IMR-90 (cell line): ENCODE data around the gene GPR108. TPM values are rescaled to one million over a fixed set of nuclear protein-coding genes. Genes with fewer than 3 reads are reported as not detected.

ENCODE experiments used
- ATAC-seq: fragments of 200-7000 bp; cut with Tn5 transposase; 2 replicates; pipeline ENCODE4 v1.9.1; 2020; ENCODE audit warnings: low read depth, mild to moderate bottlenecking, moderate library complexity
- BruUV-seq: library from RNA; stranded (reverse); fragments of 400-500 nt; replicated peaks from 2 replicates; lab custom pipeline; 2021; lab: Mats Ljungman, UMichigan
- CTCF ChIA-PET: fragments of 300-600 bp; formaldehyde crosslinking; extraction: SDS; loops from one replicate; lab custom pipeline; 2021; ENCODE audit warnings: antibody characterized with exemption; lab: Yijun Ruan, JAX
- POLR2A ChIA-PET: fragments of 300-600 bp; sonication (Branson Sonifier 250); formaldehyde crosslinking; loops from one replicate; lab custom pipeline; 2022; ENCODE audit warnings: antibody characterized with exemption; ENCODE audit not compliant: unreplicated experiment; lab: Charles Lee
- DNase-seq: peaks from one replicate; pipeline ENCODE4 v3.0.0; 2013
- H2AFZ ChIP-seq: replicated peaks from 2 replicates; pipeline ENCODE3; 2013; ENCODE audit warnings: low read length, mild to moderate bottlenecking; ENCODE audit not compliant: poor library complexity
- H2AK5ac ChIP-seq: 2 replicates; pipeline ENCODE4 v1.6.1; 2013; ENCODE audit warnings: low read depth, low read length, inconsistent platforms
- H2AK9ac ChIP-seq: replicated peaks from 2 replicates; pipeline ENCODE3; 2013; ENCODE audit warnings: mild to moderate bottlenecking, low read depth, low read length, moderate library complexity; ENCODE audit not compliant: poor library complexity
- H2BK120ac ChIP-seq: 2 replicates; pipeline ENCODE4 v1.6.1; 2013; ENCODE audit warnings: low read depth, low read length, inconsistent platforms
- H2BK15ac ChIP-seq: 3 replicates; pipeline ENCODE4 v1.6.1; 2013; ENCODE audit warnings: low read depth, low read length, inconsistent platforms
- H2BK20ac ChIP-seq: 2 replicates; pipeline ENCODE4 v1.6.1; 2013; ENCODE audit warnings: low read depth, mild to moderate bottlenecking, inconsistent platforms, low read length, moderate library complexity
- H2BK5ac ChIP-seq: 2 replicates; pipeline ENCODE4 v1.6.1; 2013; ENCODE audit warnings: mild to moderate bottlenecking, low read depth, low read length, inconsistent platforms; ENCODE audit not compliant: poor library complexity, severe bottlenecking
- H3K14ac ChIP-seq: replicated peaks from 2 replicates; pipeline ENCODE4 v1.6.1; 2013; ENCODE audit warnings: low read depth, low read length, inconsistent platforms
- H3K18ac ChIP-seq: 2 replicates; pipeline ENCODE4 v1.6.1; 2013; ENCODE audit warnings: low read depth, low read length, control low read depth
- H3K23ac ChIP-seq: 2 replicates; pipeline ENCODE4 v1.6.1; 2013; ENCODE audit warnings: low read depth, low read length, inconsistent platforms
- H3K27ac ChIP-seq: 2 replicates; pipeline ENCODE4 v1.5.1; 2013; ENCODE audit warnings: mild to moderate bottlenecking, control low read depth, low read length; ENCODE audit not compliant: insufficient read depth
- H3K27me3 ChIP-seq: 2 replicates; pipeline ENCODE4 v1.6.1; 2013; ENCODE audit warnings: low read length; ENCODE audit not compliant: control insufficient read depth, insufficient read depth
- H3K36me3 ChIP-seq: 2 replicates; pipeline ENCODE4 v1.6.1; 2013; ENCODE audit warnings: low read length, mixed read lengths; ENCODE audit not compliant: control insufficient read depth, insufficient read depth
- H3K4ac ChIP-seq: 2 replicates; pipeline ENCODE4 v1.6.1; 2013; ENCODE audit warnings: low read depth, low read length, inconsistent platforms
- H3K4me1 ChIP-seq: 2 replicates; pipeline ENCODE4 v1.6.1; 2013; ENCODE audit warnings: low read length, mixed read lengths; ENCODE audit not compliant: control insufficient read depth, insufficient read depth
- H3K4me2 ChIP-seq: 2 replicates; pipeline ENCODE4 v1.6.1; 2013; ENCODE audit warnings: low read depth, mild to moderate bottlenecking, control low read depth, low read length, moderate library complexity
- H3K4me3 ChIP-seq: 2 replicates; pipeline ENCODE4 v1.5.1; 2013; ENCODE audit warnings: low read depth, mild to moderate bottlenecking, control low read depth, low read length, moderate library complexity; ENCODE audit not compliant: insufficient read depth
- H3K56ac ChIP-seq: 2 replicates; pipeline ENCODE4 v1.6.1; 2013; ENCODE audit warnings: low read length, inconsistent platforms; ENCODE audit not compliant: insufficient read depth; ENCODE audit errors: extremely low read depth
- H3K79me1 ChIP-seq, 2 experiments: 2 replicates each; pipeline ENCODE4 v1.6.1; 2013; ENCODE audit warnings: low read length in 2 of 2, inconsistent platforms in 1 of 2, low read depth in 1 of 2
- H3K9ac ChIP-seq: 2 replicates; pipeline ENCODE4 v1.6.1; 2013; ENCODE audit warnings: low read depth, low read length, control low read depth
- H3K9me1 ChIP-seq: 2 replicates; pipeline ENCODE4 v1.6.1; 2013; ENCODE audit warnings: low read length, inconsistent platforms; ENCODE audit not compliant: insufficient read depth
- H3K9me3 ChIP-seq: 2 replicates; pipeline ENCODE4 v1.6.1; 2013; ENCODE audit warnings: low read length; ENCODE audit not compliant: control insufficient read depth, insufficient read depth
- H4K20me1 ChIP-seq: 2 replicates; pipeline ENCODE4 v1.6.1; 2013; ENCODE audit warnings: low read length, inconsistent platforms; ENCODE audit not compliant: insufficient read depth
- H4K5ac ChIP-seq: 2 replicates; pipeline ENCODE4 v1.6.1; 2013; ENCODE audit warnings: mild to moderate bottlenecking, low read depth, low read length, control low read depth
- H4K8ac ChIP-seq, 2 experiments: 2 replicates each; pipeline ENCODE4 v1.6.1; 2013; ENCODE audit warnings: low read depth in 2 of 2, low read length in 2 of 2, control low read depth in 1 of 2, inconsistent platforms in 1 of 2
- H4K91ac ChIP-seq: 2 replicates; pipeline ENCODE4 v1.6.1; 2013; ENCODE audit warnings: low read depth, low read length, inconsistent platforms; ENCODE audit not compliant: insufficient read depth
- BHLHE40 ChIP-seq: fragments of 150-350 bp; IDR thresholded peaks from 2 replicates; pipeline ENCODE4 v1.6.1; 2016; ENCODE audit warnings: mild to moderate bottlenecking, low read depth, low read length
- CEBPB ChIP-seq: IDR thresholded peaks from 2 replicates; pipeline ENCODE4 v1.6.1; 2012; ENCODE audit warnings: low read depth, low read length, improper control_type of control experiment
- CHD1 ChIP-seq: IDR thresholded peaks from 2 replicates; pipeline ENCODE4 v1.6.1; 2012; ENCODE audit warnings: low read depth, low read length, improper control_type of control experiment
- ELK1 ChIP-seq: fragments of 150-350 bp; IDR thresholded peaks from 2 replicates; pipeline ENCODE4 v1.6.1; 2016; ENCODE audit warnings: low read depth, mild to moderate bottlenecking, low read length, moderate library complexity, borderline replicate concordance
- FOS ChIP-seq: fragments of 150-350 bp; IDR thresholded peaks from 2 replicates; pipeline ENCODE4 v1.6.1; 2016; ENCODE audit warnings: low read depth, low read length
- MAFK ChIP-seq: IDR thresholded peaks from 2 replicates; pipeline ENCODE4 v1.6.1; 2012; ENCODE audit warnings: low read depth, low read length, improper control_type of control experiment
- MAZ ChIP-seq: IDR thresholded peaks from 2 replicates; pipeline ENCODE4 v1.6.1; 2012; ENCODE audit warnings: low read depth, mild to moderate bottlenecking, low read length, improper control_type of control experiment, moderate library complexity, borderline replicate concordance
- POLR2A ChIP-seq: IDR thresholded peaks from 2 replicates; pipeline ENCODE4 v1.6.1; 2012; ENCODE audit warnings: mild to moderate bottlenecking, low read depth, low read length
- RAD21 ChIP-seq: IDR thresholded peaks from 2 replicates; pipeline ENCODE4 v1.6.1; 2012; ENCODE audit warnings: low read length, improper control_type of control experiment
- RCOR1 ChIP-seq: IDR thresholded peaks from 2 replicates; pipeline ENCODE4 v1.6.1; 2012; ENCODE audit warnings: mild to moderate bottlenecking, low read length, improper control_type of control experiment; ENCODE audit not compliant: insufficient replicate concordance
- RFX5 ChIP-seq: IDR thresholded peaks from 2 replicates; pipeline ENCODE4 v1.8.0; 2012; ENCODE audit warnings: low read depth, mild to moderate bottlenecking, low read length, moderate library complexity
- SMC3 ChIP-seq: fragments of 150-350 bp; IDR thresholded peaks from 2 replicates; pipeline ENCODE4 v1.6.1; 2016; ENCODE audit warnings: low read depth, mild to moderate bottlenecking, antibody characterized with exemption, low read length, moderate library complexity
- USF2 ChIP-seq: fragments of 150-350 bp; IDR thresholded peaks from 2 replicates; pipeline ENCODE4 v1.6.1; 2017; ENCODE audit warnings: mild to moderate bottlenecking, antibody characterized with exemption, low read length, low read depth
- WGBS, 2 experiments: methylation state at CpG; one replicate each; pipeline versions ENCODE4 v1.1.5 to v1.1.7; 2013; ENCODE audit warnings: missing lambda C conversion rate in 2 of 2; ENCODE audit not compliant: insufficient read length in 1 of 2; ENCODE audit errors: extremely low coverage in 2 of 2; 5-methylcytosine and 5-hydroxymethylcytosine counted together
- dilution Hi-C: fragments of 300-500 bp; cut with HindIII; formaldehyde crosslinking; loops from one replicate; pipeline ENCODE4 v1.14.3; 2018; ENCODE audit warnings: low sequenced_read_pairs; ENCODE audit not compliant: unreplicated experiment
- in situ Hi-C: fragments of 300-500 bp; cut with MboI; formaldehyde crosslinking; loops from 3 replicates; pipeline ENCODE4 v1.14.3; 2019; ENCODE audit warnings: low sequenced_read_pairs, inconsistent platforms, mixed read lengths
- intact Hi-C: fragments of 100-400 bp; cut with micrococcal nuclease; formaldehyde crosslinking; loops from 2 replicates; pipeline ENCODE4 v1.10.0; 2022
- polyA plus RNA-seq, 3 experiments: library from polyadenylated mRNA; depleted of rRNA; stranded (reverse); fragments of >200 nt; gene quantifications; 2 replicates each; pipeline ENCODE4 v1.2.3, GENCODE V29; 2012; ENCODE audit warnings: low replicate concordance in 1 of 3
- total RNA-seq: library from RNA; depleted of rRNA; stranded (reverse); fragments of >200 nt; gene quantifications from 2 replicates; pipeline ENCODE4 v1.2.3, GENCODE V29; 2012

GPR108 gene
- total and polyA plus RNA-seq, 2 of the 4 experiments (the other 2 are of a cell fraction), result 28.0 to 38.9 TPM

GRCh38 chr19:6728346-6728745 lies 9.0 kb downstream of the GPR108 start:
- Histone ChIP-seq H3K27ac (no peak overlapping the region), H3K4me2 (no peak overlapping the region), H2AFZ (no peak overlapping the region), H2BK5ac (no peak overlapping the region), H4K91ac (no peak overlapping the region), H4K20me1 (no peaks in the 10 kb centered on the region), H2AK9ac (no peak overlapping the region), H3K18ac (no peak overlapping the region), H2BK15ac (no peak overlapping the region), H3K14ac (no peak overlapping the region), H3K4me3 (no peak overlapping the region), H3K9me1 (no peaks in the 10 kb centered on the region; the same call in 1 of the 2 replicates), H3K4ac (no peak overlapping the region), H3K56ac (no peak overlapping the region), H2BK120ac (no peak overlapping the region), H4K5ac (no peak overlapping the region), H3K23ac (no peak overlapping the region), H3K36me3 (peaks cover 11% of the 10 kb centered on the region; the same call in 1 of the 2 replicates), H3K9me3 (no peaks in the 10 kb centered on the region), H3K79me1 (no peaks in the 10 kb centered on the region), H3K4me1 (no peaks in the 10 kb centered on the region), H2AK5ac (no peak overlapping the region), H2BK20ac (no peak overlapping the region), H3K9ac (no peak overlapping the region), H4K8ac (no peak overlapping the region), H3K27me3 (no peaks in the 10 kb centered on the region)
- intact Hi-C loops, result no loop called here
- dilution Hi-C loops, result no loop called here
- DNase-seq, result no peak
- 61% methylated on average over 5 of the region's 8 CpGs; no CpG with 5 or more reads in 1 of the 2 experiments for whole genome bisulfite sequencing, 2 experiments
- ATAC-seq, result no peak
- ChIA-PET CTCF (no interaction called here), POLR2A (no interaction called here)
- TF ChIP-seq CEBPB (no peak), FOS (no peak), RCOR1 (no peak), USF2 (no peak), ELK1 (no peak), POLR2A (no peak), MAFK (no peak), MAZ (no peak), BHLHE40 (no peak), RFX5 (no peak), SMC3 (no peak), CHD1 (no peak), RAD21 (no peak)
- in situ Hi-C loops, result no loop called here
- no TSS peak for BruUV-seq
